Left lung (tissue), 10 donors: ENCODE results near the gene RSAD2. TPM values are rescaled to one million over a fixed set of nuclear protein-coding genes. Genes with fewer than 3 reads are reported as not detected.

Source experiments
- ATAC-seq: fragments of 200-7000 bp; cut with Tn5 transposase; one replicate; pipeline ENCODE4 v1.9.1; 2020; ENCODE audit warnings: moderate library complexity
- DNase-seq, 4 donors: peaks; one replicate each; pipeline ENCODE4 v3.0.0-alpha.2; 2013 to 2020
- H3K27ac ChIP-seq, 2 donors: fragments of 200-600 bp; sonication (generic) in 1 of 2; one replicate each; pipeline versions ENCODE4 v1.5.0 to v1.8.0; 2020 to 2021
- H3K27me3 ChIP-seq, 2 donors: fragments of 200-600 bp; sonication (generic) in 1 of 2; one replicate each; pipeline versions ENCODE4 v1.5.0 to v1.8.0; 2020 to 2021
- H3K36me3 ChIP-seq, 2 donors: fragments of 200-600 bp; sonication (generic) in 1 of 2; one replicate each; pipeline versions ENCODE4 v1.5.0 to v1.8.0; 2020 to 2021
- H3K4me1 ChIP-seq, 2 donors: fragments of 200-600 bp; one replicate each; pipeline ENCODE4 v1.8.0; 2021
- H3K4me3 ChIP-seq, 2 donors: fragments of 200-600 bp; sonication (generic) in 1 of 2; one replicate each; pipeline versions ENCODE4 v1.5.0 to v1.8.0; 2020 to 2021; ENCODE audit warnings: mild to moderate bottlenecking in 1 of 2
- H3K9me3 ChIP-seq, 2 donors: fragments of 200-600 bp; sonication (generic) in 1 of 2; one replicate each; pipeline versions ENCODE4 v1.5.0 to v1.8.0; 2020 to 2021
- CTCF ChIP-seq, 2 donors: fragments of 200-600 bp; sonication (generic) in 1 of 2; IDR thresholded peaks; one replicate each; pipeline versions ENCODE4 v1.5.0 to v1.8.0; 2021; ENCODE audit warnings: antibody characterized with exemption in 2 of 2
- intact Hi-C, 2 donors: fragments of 100-400 bp; cut with DNase I; formaldehyde crosslinking; loops; one replicate each; pipeline versions ENCODE4 v1.11.2 to v1.14.2; 2022
- polyA plus RNA-seq, 6 donors: library from polyadenylated mRNA; unstranded; fragments of 120-200 nt; gene quantifications; one replicate each; pipeline ENCODE4 v1.2.1, GENCODE V29; 2013; ENCODE audit not compliant: insufficient read length in 6 of 6
- total RNA-seq, 2 donors: library from RNA; stranded (reverse); fragmentation: NEBNext Ultra II Directional; extraction: Animal tissue kit (Norgen Biotek cat#: 25700); gene quantifications; one replicate each; pipeline ENCODE4 v1.2.1, GENCODE V29; 2021
- donor health status: DM: no; HTN: yes; CAD: no.
- donor health status: DM: no; HTN: no; CAD: no.

RSAD2 gene
- total and polyA plus RNA-seq, 8 donors, result 3.5 to 23.1 (median 4.8) TPM

DNA sequence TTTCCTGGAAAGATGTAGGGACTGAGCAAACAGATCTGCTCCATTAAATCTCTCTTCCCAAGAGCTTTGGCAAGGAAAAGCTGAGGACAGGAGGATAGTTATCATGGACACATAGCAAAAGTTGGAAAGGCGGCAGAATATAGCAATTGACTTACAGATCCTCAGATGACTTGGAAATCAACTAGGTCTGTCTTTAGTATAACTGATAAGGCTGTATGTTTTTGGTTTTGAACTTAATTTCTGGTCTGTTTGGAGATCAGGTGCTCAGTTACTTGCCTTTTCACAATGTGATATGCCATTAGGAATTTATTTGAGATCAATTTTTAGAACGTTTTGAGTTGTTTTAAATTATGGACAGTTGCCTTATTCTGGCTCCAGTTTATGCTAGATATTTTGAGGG is 8.0 kb downstream of the RSAD2 start:
- DNase-seq (no peak), ATAC-seq (no peak)
- Histone ChIP-seq H3K36me3 (peaks cover 0 to 8% of the 10 kb centered on the region in 2 donors), H3K27me3 (no peaks in the 10 kb centered on the region), H3K4me1 (no peaks in the 10 kb centered on the region), H3K4me3 (no peak overlapping the region), H3K9me3 (no peaks in the 10 kb centered on the region), H3K27ac (no peak overlapping the region)
- TF ChIP-seq CTCF (IDR thresholded peaks at IDR 0.05), result no peak
- intact Hi-C loops, result no loop called here

DNA sequence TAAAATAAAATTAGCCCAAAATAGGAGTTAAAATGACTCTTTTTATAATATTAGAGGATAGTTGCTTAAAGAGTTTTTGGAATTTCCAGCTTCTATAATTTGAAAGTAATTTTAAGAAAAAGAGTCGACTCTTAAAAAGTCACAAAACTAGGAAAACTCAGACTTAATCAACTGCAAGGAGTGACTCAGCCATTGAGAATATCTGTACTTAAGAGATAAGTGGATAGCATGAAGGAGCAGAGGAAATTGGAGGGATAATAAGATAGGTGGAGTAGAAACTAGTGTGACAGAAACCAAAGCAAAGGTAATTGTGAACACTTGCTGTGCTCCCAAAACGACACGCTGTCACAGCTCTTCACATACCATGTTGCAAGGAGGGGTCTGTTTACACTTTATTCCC is 8.4 kb downstream of the RSAD2 start:
- DNase-seq, result no peak
- no peaks in the 10 kb centered on the region for H3K9me3 ChIP-seq
- H3K36me3 ChIP-seq, result peaks cover 0 to 8% of the 10 kb centered on the region in 2 donors
- H3K4me3 ChIP-seq, result no peak overlapping the region
- no peak for ATAC-seq
- no peak overlapping the region for H3K27ac ChIP-seq
- TF ChIP-seq CTCF (IDR thresholded peaks at IDR 0.05), result no peak
- intact Hi-C loops, result no loop called here
- H3K27me3 ChIP-seq, result no peaks in the 10 kb centered on the region
- H3K4me1 ChIP-seq, result no peaks in the 10 kb centered on the region

DNA sequence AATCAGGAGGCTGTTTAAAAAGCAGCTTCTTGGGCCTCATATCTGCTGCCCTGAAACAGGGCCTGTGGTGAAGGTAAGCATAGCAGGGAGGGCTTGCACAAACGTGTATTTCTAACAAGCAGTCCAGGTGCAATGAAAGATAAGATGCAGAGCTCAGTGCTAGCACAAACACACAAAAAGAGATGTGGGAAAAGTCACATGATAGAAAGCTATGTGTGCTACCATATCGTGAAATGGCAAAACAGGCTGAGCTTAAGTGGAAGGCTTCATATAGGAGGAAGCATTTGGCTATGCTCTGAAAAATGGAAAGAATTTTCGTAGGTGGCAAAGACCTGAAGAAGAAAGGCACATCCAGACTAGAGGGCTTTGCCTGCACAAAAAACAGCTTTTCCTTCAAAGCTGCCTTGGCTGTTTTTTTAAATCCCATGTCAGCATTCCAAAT is 10.2 kb downstream of the RSAD2 start:
- no peaks in the 10 kb centered on the region for H3K4me1 ChIP-seq
- H3K27ac ChIP-seq, result no peak overlapping the region
- no peak overlapping the region for H3K4me3 ChIP-seq
- intact Hi-C loops, result no loop called here
- no peaks in the 10 kb centered on the region for H3K27me3 ChIP-seq
- no peak for ATAC-seq
- TF ChIP-seq CTCF (IDR thresholded peaks at IDR 0.05), result no peak
- peaks cover 0 to 12% of the 10 kb centered on the region in 2 donors for H3K36me3 ChIP-seq
- no peak for DNase-seq
- no peaks in the 10 kb centered on the region for H3K9me3 ChIP-seq

- intact Hi-C loops, result no loop called here
- peaks cover 0 to 16% of the 10 kb centered on the region in 2 donors for H3K36me3 ChIP-seq
- ATAC-seq (no peak), DNase-seq (no peak)
- no peaks in the 10 kb centered on the region for H3K27me3 ChIP-seq
- no peaks in the 10 kb centered on the region for H3K9me3 ChIP-seq
- no peaks in the 10 kb centered on the region for H3K4me1 ChIP-seq
- no peak overlapping the region for H3K4me3 ChIP-seq
- H3K27ac ChIP-seq, result no peak overlapping the region
- TF ChIP-seq CTCF (IDR thresholded peaks at IDR 0.05), result no peak
These were observed 11.1 kb downstream of the RSAD2 start for GRCh38 chr2:6888724-6889123.

GRCh38 chr2:6893876-6894482 is 16.4 kb downstream of the RSAD2 start:
- DNase-seq, result no peak
- ATAC-seq, result no peak
- no peak for TF ChIP-seq CTCF (IDR thresholded peaks at IDR 0.05)
- intact Hi-C loops, result no loop called here
- no peaks in the 10 kb centered on the region for H3K4me1 ChIP-seq
- no peaks in the 10 kb centered on the region for H3K9me3 ChIP-seq
- H3K36me3 ChIP-seq, result peaks cover 0 to 36% of the 10 kb centered on the region in 2 donors
- no peaks in the 10 kb centered on the region for H3K27me3 ChIP-seq
- H3K4me3 ChIP-seq, result no peak overlapping the region
- H3K27ac ChIP-seq, result no peak overlapping the region
